Natural killer cell (primary cell): ENCODE results near the gene SACM1L. TPM values are rescaled to one million over a fixed set of nuclear protein-coding genes. Genes with fewer than 3 reads are reported as not detected.

Source experiments
- ATAC-seq, 3 donors: fragments of 150-1000 bp in 2 of 3; fragments of 200-7000 bp in 1 of 3; cut with Tn5 transposase; 1 replicate in 1 of 3; 2 replicates in 2 of 3; pipeline ENCODE4 v1.10.0; 2021; ENCODE audit warnings: mild to moderate bottlenecking in 2 of 3, moderate library complexity in 2 of 3
- DNase-seq, 2 donors: peaks; one replicate each; pipeline versions ENCODE4 v3.0.0 to v3.0.0-alpha.2; 2013 to 2021; ENCODE audit warnings: mixed read lengths in 1 of 2
- H3K27ac ChIP-seq: one replicate; pipeline ENCODE4 v1.5.1; 2013; ENCODE audit warnings: mild to moderate bottlenecking, low read length
- H3K27me3 ChIP-seq: one replicate; pipeline ENCODE4 v1.6.1; 2013; ENCODE audit warnings: low read length; ENCODE audit not compliant: control insufficient read depth, insufficient read depth
- H3K36me3 ChIP-seq: one replicate; pipeline ENCODE4 v1.6.1; 2013; ENCODE audit warnings: low read length; ENCODE audit not compliant: control insufficient read depth, insufficient read depth
- H3K4me1 ChIP-seq: one replicate; pipeline ENCODE4 v1.6.1; 2013; ENCODE audit warnings: low read length; ENCODE audit not compliant: control insufficient read depth, insufficient read depth
- H3K4me3 ChIP-seq: one replicate; pipeline ENCODE4 v1.5.1; 2013; ENCODE audit warnings: low read length
- H3K9me3 ChIP-seq: one replicate; pipeline ENCODE4 v1.6.1; 2013; ENCODE audit warnings: low read length; ENCODE audit not compliant: control insufficient read depth, insufficient read depth
- H3K27ac Mint-ChIP-seq, 2 donors: one replicate each; pipeline ENCODE4 v1.8.0; 2022; ENCODE audit warnings: mild to moderate bottlenecking in 2 of 2, mixed read lengths in 2 of 2, moderate library complexity in 1 of 2
- H3K27me3 Mint-ChIP-seq, 2 donors: one replicate each; pipeline ENCODE4 v1.8.0; 2022; ENCODE audit warnings: low read depth in 2 of 2, mixed read lengths in 2 of 2
- H3K36me3 Mint-ChIP-seq: one replicate; pipeline ENCODE4 v1.8.0; 2022; ENCODE audit warnings: mixed read lengths
- H3K4me1 Mint-ChIP-seq, 2 donors: one replicate each; pipeline ENCODE4 v1.8.0; 2022; ENCODE audit warnings: mixed read lengths in 2 of 2
- H3K4me3 Mint-ChIP-seq: one replicate; pipeline ENCODE4 v1.8.0; 2022; ENCODE audit warnings: mild to moderate bottlenecking, moderate library complexity, mixed read lengths
- H3K9me3 Mint-ChIP-seq, 2 donors: one replicate each; pipeline ENCODE4 v1.8.0; 2022; ENCODE audit warnings: mixed read lengths in 2 of 2
- CTCF ChIP-seq: fragments of 200-600 bp; IDR thresholded peaks from one replicate; pipeline ENCODE4 v1.8.0; 2022; ENCODE audit warnings: antibody characterized with exemption
- WGBS: methylation state at CpG from one replicate; pipeline ENCODE4 v1.1.7; 2013; ENCODE audit warnings: missing lambda C conversion rate; ENCODE audit not compliant: insufficient coverage; 5-methylcytosine and 5-hydroxymethylcytosine counted together
- intact Hi-C: fragments of 100-400 bp; cut with micrococcal nuclease; formaldehyde crosslinking; loops from one replicate; pipeline ENCODE4 v1.14.2; 2022
- total RNA-seq, 4 donors: library from RNA; stranded (reverse); fragments of 120-200 nt in 1 of 4; gene quantifications; one replicate each; pipeline versions ENCODE4 v1.2.3 to v1.2.4, GENCODE V29; 2013 to 2022

The SACM1L gene
- total RNA-seq, 3 donors from 2014 or later (not counting 1 experiment from before 2014, with no cell fraction given): 93.2 to 110 (median 93.9) TPM

- DNase-seq (no peak), ATAC-seq (no peak)
- no peak overlapping the region for H3K4me3 ChIP-seq
- Mint-ChIP-seq H3K27me3 (no peaks in the 10 kb centered on the region), H3K4me1 (peaks cover 15 to 24% of the 10 kb centered on the region in 2 donors), H3K4me3 (no peak overlapping the region), H3K27ac (peak overlapping the region; percentile 67 to 75), H3K36me3 (peaks cover 19% of the 10 kb centered on the region), H3K9me3 (no peaks in the 10 kb centered on the region)
- no peaks in the 10 kb centered on the region for H3K9me3 ChIP-seq
- no peaks in the 10 kb centered on the region for H3K27me3 ChIP-seq
- peaks cover 3% of the 10 kb centered on the region for H3K4me1 ChIP-seq
- 97% methylated on average over 4 of the region's 4 CpGs for WGBS
- no peak for TF ChIP-seq CTCF
- H3K36me3 ChIP-seq: peaks cover 89% of the 10 kb centered on the region
- H3K27ac ChIP-seq: no peak overlapping the region
- intact Hi-C loops: no loop called here
These were observed 53.4 kb downstream of the SACM1L start for GRCh38 chr3:45742461-45743089.

GRCh38 chr3:45746165-45746776 lies 57.1 kb downstream of the SACM1L start:
- H3K4me3 ChIP-seq: no peak overlapping the region
- ATAC-seq: no peak
- H3K27me3 Mint-ChIP-seq: no peaks in the 10 kb centered on the region
- no peak for DNase-seq
- intact Hi-C loops: no loop called here
- peaks cover 59% of the 10 kb centered on the region for H3K36me3 ChIP-seq
- 95% methylated on average over 32 of the region's 32 CpGs for WGBS
- no peak overlapping the region for H3K4me3 Mint-ChIP-seq
- no peaks in the 10 kb centered on the region for H3K27me3 ChIP-seq
- H3K27ac Mint-ChIP-seq: no peak overlapping the region
- H3K36me3 Mint-ChIP-seq: no peaks in the 10 kb centered on the region
- no peaks in the 10 kb centered on the region for H3K9me3 ChIP-seq
- no peaks in the 10 kb centered on the region for H3K9me3 Mint-ChIP-seq
- no peak overlapping the region for H3K27ac ChIP-seq
- no peak for TF ChIP-seq CTCF
- H3K4me1 Mint-ChIP-seq: peaks cover 10 to 13% of the 10 kb centered on the region in 2 donors
- peaks cover 3% of the 10 kb centered on the region for H3K4me1 ChIP-seq

GRCh38 chr3:45746777-45747622 lies 57.8 kb downstream of the SACM1L start:
- H3K4me1 ChIP-seq: no peaks in the 10 kb centered on the region
- no peaks in the 10 kb centered on the region for H3K9me3 Mint-ChIP-seq
- DNase-seq (no peak), ATAC-seq (no peak)
- no peak overlapping the region for H3K27ac Mint-ChIP-seq
- 93% methylated on average over 18 of the region's 18 CpGs for WGBS
- no peaks in the 10 kb centered on the region for H3K27me3 Mint-ChIP-seq
- no peak overlapping the region for H3K4me3 ChIP-seq
- H3K27ac ChIP-seq: no peak overlapping the region
- peaks cover 54% of the 10 kb centered on the region for H3K36me3 ChIP-seq
- TF ChIP-seq CTCF: no peak
- peaks cover 3 to 6% of the 10 kb centered on the region in 2 donors for H3K4me1 Mint-ChIP-seq
- H3K36me3 Mint-ChIP-seq: no peaks in the 10 kb centered on the region
- no peak overlapping the region for H3K4me3 Mint-ChIP-seq
- no peaks in the 10 kb centered on the region for H3K9me3 ChIP-seq
- H3K27me3 ChIP-seq: no peaks in the 10 kb centered on the region
- intact Hi-C loops: no loop called here
